Fibroblast of lung (primary cell): ENCODE data around the gene EYA3.

Experiments used
- EZH2 ChIP-seq: IDR thresholded peaks from 2 replicates; pipeline ENCODE4 v1.5.1; 2012; ENCODE audit warnings: low read length, control low read depth, mild to moderate bottlenecking; ENCODE audit errors: missing control alignments
- TF ChIP-seq, protein P1 (sequence below), 2 donors: IDR thresholded peaks in 1 of 2; conservative IDR thresholded peaks in 1 of 2; 1 replicate in 1 of 2; 2 replicates in 1 of 2; pipeline ENCODE4 v1.5.1; 2011 to 2012; ENCODE audit warnings: low read length in 2 of 2, control low read depth in 1 of 2, inconsistent platforms in 1 of 2, low read depth in 1 of 2, mild to moderate bottlenecking in 1 of 2

- TF ChIP-seq, protein P1, sequence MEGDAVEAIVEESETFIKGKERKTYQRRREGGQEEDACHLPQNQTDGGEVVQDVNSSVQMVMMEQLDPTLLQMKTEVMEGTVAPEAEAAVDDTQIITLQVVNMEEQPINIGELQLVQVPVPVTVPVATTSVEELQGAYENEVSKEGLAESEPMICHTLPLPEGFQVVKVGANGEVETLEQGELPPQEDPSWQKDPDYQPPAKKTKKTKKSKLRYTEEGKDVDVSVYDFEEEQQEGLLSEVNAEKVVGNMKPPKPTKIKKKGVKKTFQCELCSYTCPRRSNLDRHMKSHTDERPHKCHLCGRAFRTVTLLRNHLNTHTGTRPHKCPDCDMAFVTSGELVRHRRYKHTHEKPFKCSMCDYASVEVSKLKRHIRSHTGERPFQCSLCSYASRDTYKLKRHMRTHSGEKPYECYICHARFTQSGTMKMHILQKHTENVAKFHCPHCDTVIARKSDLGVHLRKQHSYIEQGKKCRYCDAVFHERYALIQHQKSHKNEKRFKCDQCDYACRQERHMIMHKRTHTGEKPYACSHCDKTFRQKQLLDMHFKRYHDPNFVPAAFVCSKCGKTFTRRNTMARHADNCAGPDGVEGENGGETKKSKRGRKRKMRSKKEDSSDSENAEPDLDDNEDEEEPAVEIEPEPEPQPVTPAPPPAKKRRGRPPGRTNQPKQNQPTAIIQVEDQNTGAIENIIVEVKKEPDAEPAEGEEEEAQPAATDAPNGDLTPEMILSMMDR (conservative IDR thresholded peaks at IDR 0.05 in 1 of 2, IDR thresholded peaks at IDR 0.05 in 1 of 2; ENCODE audit: low read depth in 1 of 2, low read length in 2 of 2): no peak
- no peak for TF ChIP-seq EZH2
Observed at GRCh38 chr1:28031173-28031572, 57.2 kb downstream of the EYA3 start.
